K562 (cell line): ENCODE data around the gene CFAP58. TPM values are rescaled to one million over a fixed set of nuclear protein-coding genes. Genes with fewer than 3 reads are reported as not detected.

Source experiments
- CEBPB ChIP-seq: fragments of 450-650 bp; IDR thresholded peaks from 2 replicates; pipeline ENCODE4 v1.6.1; 2016; ENCODE audit warnings: missing genetic modification characterization, missing compliant biosample characterization
- DMBX1 ChIP-seq: fragments of 250-450 bp; sonication (Bioruptor Pico); IDR thresholded peaks from 2 replicates; pipeline ENCODE4 v1.8.0; 2022; ENCODE audit warnings: inconsistent platforms, mild to moderate bottlenecking, moderate library complexity, borderline replicate concordance
- EP300 ChIP-seq: IDR thresholded peaks from 2 replicates; pipeline ENCODE4 v1.6.1; 2012; ENCODE audit warnings: low read length, improper control_type of control experiment
- FOXJ2 ChIP-seq: fragments of 200-800 bp; sonication (Bioruptor generic); IDR thresholded peaks from 2 replicates; pipeline ENCODE4 v1.6.1; 2016; ENCODE audit warnings: missing genetic modification characterization, missing compliant biosample characterization
- FOXK2 ChIP-seq, 2 experiments: fragments of 450-650 bp; IDR thresholded peaks in 1 of 2; conservative IDR thresholded peaks in 1 of 2; 2 replicates each; pipeline ENCODE4 v1.6.1; 2016; ENCODE audit warnings: low read depth in 2 of 2, mild to moderate bottlenecking in 1 of 2
- GABPB1 ChIP-seq: sonication (generic); formaldehyde crosslinking; IDR thresholded peaks from 2 replicates; pipeline ENCODE4 v1.8.0; 2022; ENCODE audit warnings: mild to moderate bottlenecking, missing genetic modification reagents
- HDAC3 ChIP-seq: fragments of 450-650 bp; IDR thresholded peaks from 2 replicates; pipeline ENCODE4 v1.6.1; 2018; ENCODE audit warnings: borderline replicate concordance, mild to moderate bottlenecking, moderate library complexity; ENCODE audit not compliant: partially characterized antibody
- HOXB6 ChIP-seq: fragments of 250-450 bp; sonication (Bioruptor Pico); IDR thresholded peaks from 2 replicates; pipeline ENCODE4 v1.5.1; 2022; ENCODE audit warnings: mild to moderate bottlenecking, borderline replicate concordance
- MEF2D ChIP-seq: conservative IDR thresholded peaks from 2 replicates; pipeline ENCODE4 v1.6.1; 2016; ENCODE audit warnings: low read depth, missing genetic modification characterization, missing compliant biosample characterization
- MTA3 ChIP-seq: fragments of 450-650 bp; formaldehyde crosslinking; IDR thresholded peaks from 2 replicates; pipeline ENCODE4 v1.6.1; 2017; ENCODE audit warnings: mild to moderate bottlenecking, borderline replicate concordance
- MYNN ChIP-seq, 2 experiments: sonication (generic); formaldehyde crosslinking in 1 of 2; IDR thresholded peaks; 2 replicates each; pipeline versions ENCODE4 v1.5.0 to v1.6.1; 2016 to 2020; ENCODE audit warnings: antibody characterized with exemption in 1 of 2, missing genetic modification reagents in 1 of 2
- NCOR1 ChIP-seq: fragments of 450-650 bp; IDR thresholded peaks from 2 replicates; pipeline ENCODE4 v1.6.1; 2016; ENCODE audit warnings: mild to moderate bottlenecking, moderate library complexity
- NR2C1 ChIP-seq, 2 experiments: fragments of 450-650 bp; IDR thresholded peaks; 2 replicates each; pipeline ENCODE4 v1.6.1; 2017; ENCODE audit warnings: mild to moderate bottlenecking in 2 of 2, antibody characterized with exemption in 1 of 2, inconsistent platforms in 1 of 2, missing compliant biosample characterization in 1 of 2, missing genetic modification characterization in 1 of 2
- POLR2G ChIP-seq: fragments of 200-400 bp; formaldehyde crosslinking; IDR thresholded peaks from 2 replicates; pipeline ENCODE4 v1.6.1; 2017; ENCODE audit warnings: low read depth, mild to moderate bottlenecking, antibody characterized with exemption, low read length, moderate library complexity
- RB1 ChIP-seq: fragments of 450-650 bp; IDR thresholded peaks from 2 replicates; pipeline ENCODE4 v1.6.1; 2017; ENCODE audit warnings: low read depth, mild to moderate bottlenecking
- SIN3B ChIP-seq: fragments of 450-650 bp; IDR thresholded peaks from 2 replicates; pipeline ENCODE4 v1.6.1; 2017; ENCODE audit warnings: low read depth, mild to moderate bottlenecking, moderate library complexity
- TAF9B ChIP-seq: fragments of 450-650 bp; IDR thresholded peaks from 2 replicates; pipeline ENCODE4 v1.6.1; 2018; ENCODE audit warnings: mild to moderate bottlenecking; ENCODE audit not compliant: partially characterized antibody
- TCF3 ChIP-seq: sonication (generic); formaldehyde crosslinking; IDR thresholded peaks from 2 replicates; pipeline ENCODE4 v1.4.0; 2020; ENCODE audit warnings: mild to moderate bottlenecking, missing genetic modification reagents
- ZNF395 ChIP-seq: fragments of 200-800 bp; sonication (Bioruptor generic); IDR thresholded peaks from 2 replicates; pipeline ENCODE4 v1.6.1; 2017; ENCODE audit warnings: missing genetic modification characterization, missing compliant biosample characterization
- ZNF444 ChIP-seq: fragments of 250-450 bp; sonication (Bioruptor Pico); IDR thresholded peaks from 2 replicates; pipeline ENCODE4 v1.4.0; 2020; ENCODE audit warnings: mild to moderate bottlenecking, moderate library complexity
- polyA plus RNA-seq, 8 experiments: library from polyadenylated mRNA; depleted of rRNA in 4 of 8; stranded (reverse) in 5 of 8; unstranded in 3 of 8; fragments of >200 nt; fragmentation: Nextera tagmentation in 2 of 8; fragmentation: Illumina TruSeq in 1 of 8; extraction: Ambion mirVana in 2 of 8; extraction: Trizol in 1 of 8; gene quantifications; 2 replicates each; pipeline versions ENCODE4 v1.2.1 to v1.2.3, GENCODE V29; 2011 to 2014; ENCODE audit warnings: inconsistent platforms in 1 of 8, missing spikeins in 1 of 8
- total RNA-seq, 7 experiments: library from RNA; depleted of rRNA in 6 of 7; stranded (reverse); fragments of >200 nt in 6 of 7; fragmentation: Illumina TruSeq in 2 of 7; extraction: Trizol in 2 of 7; gene quantifications; 2 replicates each; pipeline versions ENCODE4 v1.2.1 to v1.2.3, GENCODE V29; 2011 to 2021; ENCODE audit warnings: low replicate concordance in 1 of 7
- TF ChIP-seq, protein P1 (sequence below): fragments of 450-650 bp; conservative IDR thresholded peaks from 2 replicates; pipeline ENCODE4 v1.6.1; 2016; ENCODE audit warnings: missing genetic modification characterization, low read depth, mild to moderate bottlenecking, control low read depth, missing compliant biosample characterization
- TF ChIP-seq, protein P2 (sequence below), 2 experiments: fragments of 450-650 bp in 1 of 2; sonication (generic) in 1 of 2; formaldehyde crosslinking in 1 of 2; IDR thresholded peaks in 1 of 2; conservative IDR thresholded peaks in 1 of 2; 2 replicates each; pipeline versions ENCODE4 v1.6.1 to v1.8.1; 2016 to 2023; ENCODE audit warnings: mild to moderate bottlenecking in 2 of 2, moderate library complexity in 2 of 2, inconsistent platforms in 1 of 2, missing genetic modification reagents in 1 of 2

The CFAP58 gene
- total and polyA plus RNA-seq, 9 of the 15 experiments (the other 6 are each of a cell fraction or from before 2014, with no cell fraction given), result 0.08 to 2.0 (median 0.71) TPM

DNA sequence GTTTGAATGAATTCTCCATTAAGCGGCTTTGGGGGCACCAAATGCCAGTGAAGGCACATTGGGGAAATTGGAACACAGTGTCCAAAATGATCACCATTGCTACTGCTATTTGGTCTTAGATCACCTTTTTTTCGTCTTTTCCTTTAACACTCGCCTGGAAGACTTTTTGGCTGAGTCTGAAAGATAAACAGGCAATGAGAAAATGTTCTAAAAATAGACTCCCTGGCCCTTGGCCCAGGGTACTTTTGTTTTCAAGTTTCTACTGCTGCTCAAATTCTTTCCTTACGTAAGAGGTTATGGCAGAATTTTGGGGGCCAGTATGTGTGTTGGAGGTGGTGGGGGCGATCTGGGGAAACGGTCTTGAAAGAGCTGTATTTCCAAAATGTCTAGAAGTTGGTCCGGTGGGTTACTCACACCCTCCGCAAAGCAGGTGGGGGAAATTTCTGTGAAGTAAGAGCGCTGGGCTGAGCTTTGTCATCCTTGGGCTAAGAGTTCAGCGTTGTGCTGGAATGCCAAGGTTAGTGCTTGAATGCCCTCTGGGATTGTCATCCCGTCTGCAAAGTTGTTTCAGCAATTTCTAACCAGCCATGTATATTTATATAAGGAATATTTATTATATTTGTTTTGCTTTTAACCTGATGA lies 14.0 kb upstream of the CFAP58 start (continued):
- TF ChIP-seq, protein P1, sequence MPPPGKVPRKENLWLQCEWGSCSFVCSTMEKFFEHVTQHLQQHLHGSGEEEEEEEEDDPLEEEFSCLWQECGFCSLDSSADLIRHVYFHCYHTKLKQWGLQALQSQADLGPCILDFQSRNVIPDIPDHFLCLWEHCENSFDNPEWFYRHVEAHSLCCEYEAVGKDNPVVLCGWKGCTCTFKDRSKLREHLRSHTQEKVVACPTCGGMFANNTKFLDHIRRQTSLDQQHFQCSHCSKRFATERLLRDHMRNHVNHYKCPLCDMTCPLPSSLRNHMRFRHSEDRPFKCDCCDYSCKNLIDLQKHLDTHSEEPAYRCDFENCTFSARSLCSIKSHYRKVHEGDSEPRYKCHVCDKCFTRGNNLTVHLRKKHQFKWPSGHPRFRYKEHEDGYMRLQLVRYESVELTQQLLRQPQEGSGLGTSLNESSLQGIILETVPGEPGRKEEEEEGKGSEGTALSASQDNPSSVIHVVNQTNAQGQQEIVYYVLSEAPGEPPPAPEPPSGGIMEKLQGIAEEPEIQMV (tag), result no peak
- TF ChIP-seq TAF9B, result peak; percentile 9
- TF ChIP-seq FOXK2 (conservative IDR thresholded peaks at IDR 0.05 in 1 of 2, IDR thresholded peaks at IDR 0.05 in 1 of 2; ENCODE audit: low read depth in 2 of 2), result peak in 1 of 2 experiments; percentile 38; a peak in 1 of 4 replicates
- 0 out of 2 replicates have a peak, but pooled peaks have one; percentile 14 for TF ChIP-seq CEBPB (tag)
- peak; percentile 48 for TF ChIP-seq NCOR1
- TF ChIP-seq ZNF444 (CRISPR knock-in tag), result no peak
- TF ChIP-seq MYNN (IDR thresholded peaks at IDR 0.05), result 0 out of 2 replicates have a peak, but pooled peaks have one; percentile 22
- no peak for TF ChIP-seq MYNN (CRISPR knock-in tag; IDR thresholded peaks at IDR 0.05)
- 0 out of 2 replicates have a peak, but pooled peaks have one; percentile 21 for TF ChIP-seq DMBX1 (CRISPR knock-in tag)
- TF ChIP-seq MEF2D (tag), result peak; percentile 94
- TF ChIP-seq MTA3, result 0 out of 2 replicates have a peak, but pooled peaks have one; percentile 16
- TF ChIP-seq NR2C1 (IDR thresholded peaks at IDR 0.05), result no peak
- TF ChIP-seq NR2C1 (tag; IDR thresholded peaks at IDR 0.05), result no peak
- no peak for TF ChIP-seq RB1
- TF ChIP-seq, protein P2, sequence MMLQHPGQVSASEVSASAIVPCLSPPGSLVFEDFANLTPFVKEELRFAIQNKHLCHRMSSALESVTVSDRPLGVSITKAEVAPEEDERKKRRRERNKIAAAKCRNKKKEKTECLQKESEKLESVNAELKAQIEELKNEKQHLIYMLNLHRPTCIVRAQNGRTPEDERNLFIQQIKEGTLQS (IDR thresholded peaks at IDR 0.05), result 0 out of 2 replicates have a peak, but pooled peaks have one; percentile 11
- TF ChIP-seq, protein P2 (CRISPR knock-in tag; conservative IDR thresholded peaks at IDR 0.05), result no peak
- TF ChIP-seq HOXB6 (CRISPR knock-in tag), result no peak
- 0 out of 2 replicates have a peak, but pooled peaks have one; percentile 43 for TF ChIP-seq FOXJ2 (tag)
- no peak for TF ChIP-seq SIN3B
- TF ChIP-seq TCF3 (CRISPR knock-in tag), result 0 out of 2 replicates have a peak, but pooled peaks have one; percentile 19
- peak; percentile 22; the same call in 1 of the 2 replicates for TF ChIP-seq ZNF395 (CRISPR knock-in tag)
- peak; percentile 16; the same call in 1 of the 2 replicates for TF ChIP-seq EP300
- no peak for TF ChIP-seq GABPB1 (CRISPR knock-in tag)
- TF ChIP-seq POLR2G, result 0 out of 2 replicates have a peak, but pooled peaks have one; percentile 6
- TF ChIP-seq HDAC3, result peak; percentile 9
